NOMO-1 treated with dmso at 0.1 percent for 144 hours (cell line): Measurements from ENCODE around the gene INPP4B.
"Not testable (repeated sequence)": the region's sequence is repeated elsewhere in the genome, so short reads cannot be mapped to it uniquely, and the experiment has no call there.

ENCODE experiments used
- DNase-seq: peaks from one replicate; lab custom pipeline; 2025; ENCODE audit not compliant: unreplicated experiment; lab: John Stamatoyannopoulos, UW

INPP4B gene

GRCh38 chr4:142826503-142827241 lies 19.4 kb downstream of the INPP4B start:
- no peak for DNase-seq

DNA sequence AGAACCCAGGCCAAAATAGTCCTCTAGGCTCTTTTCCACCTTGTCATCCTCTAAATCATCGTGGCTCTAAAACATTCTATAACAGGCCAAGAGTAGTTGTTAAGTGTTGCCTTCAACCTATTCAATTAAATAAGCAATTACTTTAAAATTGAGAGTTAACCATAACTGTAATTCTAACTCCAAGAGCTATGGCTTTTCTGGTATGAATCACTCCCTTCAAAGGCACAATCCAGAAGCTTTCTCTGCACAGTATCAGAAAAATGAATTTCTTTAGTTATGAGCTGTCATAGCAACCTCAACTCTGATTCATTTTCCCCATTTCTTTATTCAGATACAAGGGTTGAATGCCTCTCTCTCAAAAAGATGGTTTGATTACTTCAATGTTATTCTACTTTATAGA lies 21.7 kb downstream of the INPP4B start:
- no peak for DNase-seq

DNA sequence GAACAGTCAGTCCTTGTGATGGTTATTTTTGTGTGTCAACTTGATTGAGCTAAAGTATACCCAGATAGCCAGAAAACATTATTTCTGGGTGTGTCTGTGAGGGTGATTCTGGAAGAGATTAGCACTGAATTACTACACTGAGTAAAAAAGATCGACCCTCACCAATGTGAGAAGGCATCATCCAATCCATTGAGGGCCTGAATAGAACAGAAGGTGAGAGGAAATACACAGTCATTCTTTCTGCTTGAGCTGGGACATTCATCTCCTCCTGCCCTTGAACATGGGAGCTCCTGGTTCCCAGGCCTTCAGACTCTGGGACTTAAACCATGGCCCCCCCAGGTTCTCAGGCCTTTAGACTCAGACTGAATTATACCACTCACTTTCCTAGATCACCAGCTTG lies 22.3 kb downstream of the INPP4B start:
- no peak for DNase-seq

- no peak for DNase-seq
These were observed 27.6 kb downstream of the INPP4B start for GRCh38 chr4:142818476-142818875.

- DNase-seq: no peak
These were observed 28.1 kb downstream of the INPP4B start for GRCh38 chr4:142818031-142818430.

- no peak for DNase-seq
These were observed 28.7 kb downstream of the INPP4B start for GRCh38 chr4:142817442-142817841.

- no peak for DNase-seq
These were observed 30.3 kb downstream of the INPP4B start for GRCh38 chr4:142815834-142816233.

- no peak for DNase-seq
These were observed 32.7 kb downstream of the INPP4B start for GRCh38 chr4:142813388-142813787.

DNA sequence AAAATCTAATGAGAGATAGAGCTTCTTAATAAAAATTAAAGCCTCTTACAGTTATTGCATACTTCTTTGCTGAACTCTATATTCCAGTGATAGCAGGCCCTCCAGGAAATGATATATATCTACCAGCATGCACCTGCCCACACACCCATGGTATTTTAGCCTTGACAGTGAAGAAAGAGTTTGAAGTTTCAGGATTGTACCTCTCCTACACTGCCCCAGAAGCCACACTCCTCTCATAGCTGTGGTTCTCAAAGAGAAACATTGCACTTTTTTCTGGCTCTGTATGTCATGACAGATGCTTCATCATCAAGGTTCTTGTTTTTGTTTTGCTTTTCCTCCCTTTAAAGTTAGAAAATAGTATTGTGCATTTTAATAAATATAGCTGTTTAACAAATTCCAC lies 34.0 kb downstream of the INPP4B start:
- no peak for DNase-seq

- DNase-seq: no peak
These were observed 35.1 kb downstream of the INPP4B start for GRCh38 chr4:142811034-142811433.

DNA sequence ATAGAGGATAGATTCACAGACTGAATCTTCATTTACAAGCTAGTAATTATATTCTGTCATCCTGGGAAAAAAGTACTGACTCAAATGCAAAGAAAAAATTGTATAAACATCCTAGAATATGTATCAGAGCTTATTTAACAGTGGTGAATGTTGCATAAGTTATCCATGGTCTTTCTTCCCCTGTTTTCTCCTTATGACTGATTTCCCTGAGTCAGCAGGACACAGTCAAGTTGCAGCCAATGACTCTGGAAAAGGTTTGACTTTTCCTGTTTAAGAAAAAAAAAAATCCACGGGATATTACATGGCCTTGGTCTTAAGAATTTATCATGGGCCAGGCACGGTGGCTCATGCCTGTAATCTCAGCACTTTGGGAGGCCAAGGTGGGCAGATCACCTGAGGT lies 36.5 kb downstream of the INPP4B start:
- no peak for DNase-seq

- not testable (repeated sequence) for DNase-seq
These were observed 42.2 kb downstream of the INPP4B start for GRCh38 chr4:142803879-142804278.

DNA sequence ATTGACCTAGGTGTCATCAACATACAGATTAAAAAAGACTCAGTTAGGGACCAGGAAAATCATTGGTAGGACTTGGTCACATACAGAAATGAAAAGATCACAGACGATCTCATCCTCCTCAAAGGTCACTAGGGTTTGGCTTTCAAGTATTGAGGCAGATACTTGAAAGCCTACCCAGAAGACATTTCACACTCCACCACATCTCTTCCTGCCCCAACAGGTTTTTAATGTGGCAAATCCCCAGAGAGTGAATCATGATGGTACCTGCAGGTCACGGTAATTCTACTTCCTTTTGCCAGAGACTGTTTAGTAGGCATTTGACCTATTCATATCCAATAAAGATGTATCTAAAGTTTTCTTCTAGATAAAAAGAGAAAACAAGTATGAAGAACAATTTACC lies 44.1 kb downstream of the INPP4B start:
- no peak for DNase-seq

GRCh38 chr4:142781114-142781513 lies 65.0 kb downstream of the INPP4B start:
- DNase-seq: no peak

DNA sequence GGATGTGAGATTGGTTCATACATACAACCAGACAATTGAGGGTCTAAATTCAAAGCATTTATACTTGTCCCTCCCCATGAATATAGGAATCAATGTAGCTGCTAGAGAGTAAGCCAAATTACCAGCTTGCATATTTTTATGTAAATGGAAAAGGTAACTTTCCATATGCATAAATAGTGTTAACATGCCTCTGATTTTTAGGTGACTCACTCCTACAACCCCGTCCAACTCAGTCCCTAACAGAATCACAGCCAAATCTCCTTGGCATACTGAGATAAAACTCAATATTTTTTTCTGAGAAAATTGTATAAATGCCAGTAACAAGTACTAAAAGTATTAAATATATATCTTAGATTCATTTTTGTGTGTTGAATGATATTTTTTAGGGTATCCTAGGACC lies 67.2 kb downstream of the INPP4B start:
- DNase-seq: no peak

GRCh38 chr4:142778430-142778829 lies 67.7 kb downstream of the INPP4B start:
- no peak for DNase-seq

DNA sequence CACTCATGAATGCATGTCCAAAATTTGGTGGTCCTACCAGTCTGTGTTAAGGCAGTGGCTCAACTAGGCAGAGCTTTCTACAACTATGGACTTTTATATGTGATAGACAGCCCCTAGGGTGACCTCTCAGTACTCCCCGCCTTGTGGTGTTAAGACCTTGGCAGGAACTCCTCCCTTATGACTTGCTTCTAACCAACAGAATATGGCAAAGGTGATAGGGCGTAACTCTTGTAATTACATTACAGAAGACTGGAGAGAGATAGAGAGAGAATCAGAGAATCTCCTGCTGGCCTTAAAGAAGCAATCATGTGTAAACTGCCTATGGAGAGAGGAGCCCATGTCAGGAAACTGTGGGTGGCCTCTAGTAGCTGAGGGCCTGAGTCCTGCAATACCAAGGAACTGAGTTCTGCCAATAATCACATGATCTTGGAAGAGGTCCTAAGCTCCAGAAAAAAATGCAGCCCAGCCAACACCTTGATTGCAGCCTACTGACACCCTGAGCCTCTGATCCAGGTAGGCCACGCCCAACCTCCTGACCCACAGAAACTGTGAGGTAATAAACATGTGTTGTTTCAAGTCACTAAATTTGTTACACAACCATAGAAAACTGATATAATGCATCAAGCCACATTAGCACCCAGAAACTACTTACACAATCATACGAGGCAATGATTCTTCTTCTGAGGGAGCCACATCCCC lies 68.9 kb downstream of the INPP4B start:
- no peak for DNase-seq

GRCh38 chr4:142776026-142776425 lies 70.1 kb downstream of the INPP4B start:
- DNase-seq: no peak

GRCh38 chr4:142773505-142773904 lies 72.6 kb downstream of the INPP4B start:
- no peak for DNase-seq

- no peak for DNase-seq
These were observed 83.8 kb downstream of the INPP4B start for GRCh38 chr4:142762280-142762679.

GRCh38 chr4:142752202-142752786 lies 93.8 kb downstream of the INPP4B start:
- DNase-seq: no peak

DNA sequence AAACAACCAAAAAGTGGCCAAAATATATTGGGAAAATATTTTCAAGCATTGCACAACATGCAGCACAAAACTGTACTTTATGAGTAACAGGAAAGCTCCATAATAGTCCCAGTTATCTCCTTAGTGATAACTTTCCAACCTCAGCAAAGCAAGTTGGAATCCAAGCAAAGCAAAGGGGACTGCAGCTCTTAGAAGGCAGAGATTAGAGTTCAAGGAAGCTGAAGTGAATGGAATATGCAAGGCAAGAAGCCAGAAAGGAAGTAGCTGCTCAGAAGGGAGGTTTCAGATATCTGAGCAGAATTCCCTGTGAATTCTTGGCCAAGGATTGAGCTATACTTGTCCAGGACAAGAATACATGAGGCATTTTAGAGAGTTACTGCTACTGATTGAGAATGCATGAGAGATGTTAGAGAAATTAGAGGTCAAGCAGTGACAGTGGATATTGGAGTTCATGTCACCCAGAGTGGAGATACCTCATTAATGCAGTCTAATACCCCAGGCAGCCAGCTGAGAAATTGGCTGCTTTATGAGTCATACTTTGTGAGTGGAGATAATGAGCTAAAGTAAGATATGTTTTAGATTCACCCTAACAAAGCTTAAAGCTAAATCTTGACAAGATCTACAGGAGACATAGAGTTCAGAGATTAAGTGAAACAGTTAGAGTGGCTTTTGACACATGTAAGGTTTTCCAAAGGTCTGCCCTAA lies 102.8 kb downstream of the INPP4B start:
- no peak for DNase-seq
